MM.1S (cell line): Measurements from ENCODE around the gene PEX16.

ENCODE experiments used
- DNase-seq: peaks from one replicate; pipeline ENCODE4 v3.0.0-alpha.2; 2015
- H2AFZ ChIP-seq: fragments of 300-600 bp; sonication (generic); 2 replicates; pipeline ENCODE4 v1.6.0; 2016; ENCODE audit warnings: antibody characterized with exemption, low read length
- H3F3A ChIP-seq: fragments of 300-600 bp; sonication (generic); 2 replicates; pipeline ENCODE4 v1.6.1; 2016; ENCODE audit warnings: mild to moderate bottlenecking, antibody characterized with exemption, low read length, moderate library complexity, mixed read lengths; ENCODE audit not compliant: insufficient read depth
- H3K27ac ChIP-seq: fragments of 300-600 bp; sonication (generic); 2 replicates; pipeline ENCODE4 v1.5.1; 2016; ENCODE audit warnings: mild to moderate bottlenecking, low read length
- H3K27me3 ChIP-seq: fragments of 300-600 bp; sonication (generic); replicated peaks from 2 replicates; pipeline ENCODE4 v1.6.0; 2016; ENCODE audit warnings: low read length; ENCODE audit not compliant: insufficient read depth
- H3K36me3 ChIP-seq: fragments of 300-600 bp; sonication (generic); replicated peaks from 2 replicates; pipeline ENCODE4 v1.6.1; 2016; ENCODE audit warnings: mild to moderate bottlenecking, low read length, mixed read lengths; ENCODE audit not compliant: insufficient read depth
- H3K4me1 ChIP-seq: fragments of 300-600 bp; sonication (generic); 2 replicates; pipeline ENCODE4 v1.6.1; 2016; ENCODE audit warnings: low read length, mixed read lengths
- H3K4me2 ChIP-seq: fragments of 300-600 bp; sonication (generic); 2 replicates; pipeline ENCODE4 v1.6.0; 2016; ENCODE audit warnings: low read depth, low read length
- H3K4me3 ChIP-seq: fragments of 300-600 bp; sonication (generic); 2 replicates; pipeline ENCODE4 v1.5.1; 2016; ENCODE audit warnings: low read length, mixed read lengths
- H3K79me2 ChIP-seq: fragments of 300-600 bp; sonication (generic); 2 replicates; pipeline ENCODE4 v1.6.1; 2016; ENCODE audit warnings: mixed run types, low read length, mixed read lengths
- H3K9ac ChIP-seq: fragments of 300-600 bp; sonication (generic); 2 replicates; pipeline ENCODE4 v1.6.1; 2016; ENCODE audit warnings: low read length, mixed read lengths
- H3K9me2 ChIP-seq: fragments of 300-600 bp; sonication (generic); replicated peaks from 2 replicates; pipeline ENCODE4 v1.6.1; 2016; ENCODE audit warnings: mild to moderate bottlenecking, low read length, mixed read lengths; ENCODE audit not compliant: insufficient read depth
- H3K9me3 ChIP-seq: fragments of 300-600 bp; sonication (generic); replicated peaks from 2 replicates; pipeline ENCODE4 v1.6.1; 2016; ENCODE audit warnings: mild to moderate bottlenecking, low read length, mixed read lengths; ENCODE audit not compliant: insufficient read depth
- H4K20me1 ChIP-seq: fragments of 300-600 bp; sonication (generic); 2 replicates; pipeline ENCODE4 v1.6.1; 2016; ENCODE audit warnings: mild to moderate bottlenecking, low read length, moderate library complexity, mixed read lengths; ENCODE audit not compliant: insufficient read depth
- CTCF ChIP-seq: fragments of 300-600 bp; sonication (generic); IDR thresholded peaks from 2 replicates; pipeline ENCODE4 v1.5.1; 2016; ENCODE audit warnings: antibody characterized with exemption, low read length, mixed read lengths
- EZH2 ChIP-seq: fragments of 300-600 bp; sonication (generic); optimal IDR thresholded peaks from 2 replicates; pipeline ENCODE3; 2017; ENCODE audit warnings: low read depth, mild to moderate bottlenecking, antibody characterized with exemption, low read length, mixed read lengths
- EZH2phosphoT487 ChIP-seq: fragments of 300-600 bp; sonication (generic); IDR thresholded peaks from 2 replicates; pipeline ENCODE4 v1.6.1; 2018; ENCODE audit warnings: antibody characterized with exemption, low read length

PEX16 gene

GRCh38 chr11:45936511-45937054, 18.9 kb upstream of the PEX16 start:
- H3K9me3 ChIP-seq: no peaks in the 10 kb centered on the region
- DNase-seq: no peak
- no peak overlapping the region for H3K27ac ChIP-seq
- no peaks in the 10 kb centered on the region for H3K9me2 ChIP-seq
- no peak overlapping the region for H2AFZ ChIP-seq
- no peaks in the 10 kb centered on the region for H4K20me1 ChIP-seq
- no peaks in the 10 kb centered on the region for H3K79me2 ChIP-seq
- no peak overlapping the region for H3K4me2 ChIP-seq
- no peaks in the 10 kb centered on the region; the same call in 1 of the 2 replicates for H3F3A ChIP-seq
- no peaks in the 10 kb centered on the region for H3K27me3 ChIP-seq
- no peaks in the 10 kb centered on the region for H3K4me1 ChIP-seq
- H3K36me3 ChIP-seq: no peaks in the 10 kb centered on the region
- TF ChIP-seq EZH2phosphoT487 (no peak), CTCF (no peak), EZH2 (no peak)
- H3K9ac ChIP-seq: no peak overlapping the region
- H3K4me3 ChIP-seq: no peak overlapping the region

- no peaks in the 10 kb centered on the region for H4K20me1 ChIP-seq
- H3K79me2 ChIP-seq: no peaks in the 10 kb centered on the region
- H3K27ac ChIP-seq: no peak overlapping the region
- TF ChIP-seq CTCF: no peak
- TF ChIP-seq EZH2: no peak
- no peak for TF ChIP-seq EZH2phosphoT487
- peaks cover 2% of the 10 kb centered on the region; the same call in 1 of the 2 replicates for H3K4me1 ChIP-seq
- H3K9me2 ChIP-seq: no peaks in the 10 kb centered on the region
- no peaks in the 10 kb centered on the region for H3K36me3 ChIP-seq
- DNase-seq: no peak
- H3F3A ChIP-seq: peaks cover under 1% of the 10 kb centered on the region
- no peaks in the 10 kb centered on the region for H3K27me3 ChIP-seq
- H2AFZ ChIP-seq: no peak overlapping the region
- H3K9me3 ChIP-seq: no peaks in the 10 kb centered on the region
- H3K9ac ChIP-seq: no peak overlapping the region
- no peak overlapping the region for H3K4me2 ChIP-seq
- no peak overlapping the region for H3K4me3 ChIP-seq
Measured at GRCh38 chr11:45935349-45936064, 17.8 kb upstream of the PEX16 start.

GRCh38 chr11:45934580-45935318, 17.1 kb upstream of the PEX16 start:
- TF ChIP-seq CTCF: no peak
- no peak for TF ChIP-seq EZH2
- no peak for TF ChIP-seq EZH2phosphoT487
- no peaks in the 10 kb centered on the region for H4K20me1 ChIP-seq

More at GRCh38 chr11:45934580-45935318, 17.1 kb upstream of the PEX16 start:
- Histone ChIP-seq H3K4me3 (no peak overlapping the region), H3K9me2 (no peaks in the 10 kb centered on the region), H3K27ac (no peak overlapping the region), H3K9ac (no peak overlapping the region), H3K4me2 (no peak overlapping the region), H3K79me2 (no peaks in the 10 kb centered on the region), H3K4me1 (peaks cover 8% of the 10 kb centered on the region; the same call in 1 of the 2 replicates), H2AFZ (no peak overlapping the region), H3K36me3 (no peaks in the 10 kb centered on the region), H3K27me3 (no peaks in the 10 kb centered on the region), H3F3A (peaks cover 7% of the 10 kb centered on the region), H3K9me3 (no peaks in the 10 kb centered on the region)
- DNase-seq: no peak
